Islet precursor cell (in vitro differentiated cells): ENCODE data around the gene LTB.

ENCODE experiments used
- DNase-seq: peaks from one replicate; pipeline ENCODE4 v3.0.0-alpha.2; 2018

LTB gene

GRCh38 chr6:31574106-31575061 is 7.8 kb downstream of the LTB start:
- DNase-seq, result no peak

GRCh38 chr6:31573239-31574105 is 8.8 kb downstream of the LTB start:
- peak; percentile 86 for DNase-seq

- no peak for DNase-seq
These were observed 9.9 kb downstream of the LTB start, which contains the start of gene LTA for GRCh38 chr6:31572041-31572911. TSS of gene LTA (plus strand) at chr6:31572289. CDS start at chr6:31572743, 454 bp downstream.

GRCh38 chr6:31569861-31570536 is 12.2 kb downstream of the LTB start:
- DNase-seq, result no peak

GRCh38 chr6:31568537-31568961 is 13.7 kb downstream of the LTB start:
- DNase-seq, result no peak

GRCh38 chr6:31567531-31568370 is 14.5 kb downstream of the LTB start:
- peak; percentile 83 for DNase-seq

- no peak for DNase-seq
These were observed 21.5 kb downstream of the LTB start for GRCh38 chr6:31560697-31561058.

GRCh38 chr6:31559958-31560696 is 22.1 kb downstream of the LTB start:
- DNase-seq, result peak; percentile 93

- DNase-seq, result no peak
These were observed 22.6 kb downstream of the LTB start for GRCh38 chr6:31559606-31559957.

- DNase-seq, result no peak
These were observed 23.4 kb downstream of the LTB start for GRCh38 chr6:31558631-31559500.

GRCh38 chr6:31558318-31558625 is 24.0 kb downstream of the LTB start:
- DNase-seq, result no peak

GRCh38 chr6:31557443-31558317 is 24.5 kb downstream of the LTB start:
- DNase-seq, result no peak

GRCh38 chr6:31556307-31556706 is 25.9 kb downstream of the LTB start:
- DNase-seq, result no peak

- peak; percentile 85 for DNase-seq
These were observed 30.9 kb downstream of the LTB start for GRCh38 chr6:31551371-31551770.

- DNase-seq, result no peak
These were observed 33.7 kb downstream of the LTB start for GRCh38 chr6:31548544-31548873.

GRCh38 chr6:31547727-31548543 is 34.3 kb downstream of the LTB start:
- peak; percentile 39 for DNase-seq

- peak; percentile 97 for DNase-seq
These were observed 35.1 kb downstream of the LTB start, which contains the start of gene NFKBIL1 for GRCh38 chr6:31546958-31547726. TSS of gene NFKBIL1 (plus strand) at chr6:31547608. CDS start at chr6:31547695, 87 bp downstream.
